HL-60 (cell line): ENCODE data around the gene PTPRT.

Experiments used
- DNase-seq, 2 experiments: peaks; one replicate each; pipeline ENCODE4 v3.0.0-alpha.2; 2010 to 2020; ENCODE audit warnings: low read depth in 1 of 2, low spot score in 1 of 2
- H3K27ac ChIP-seq: fragments of 250-450 bp; sonication (Bioruptor Pico); replicated peaks from 2 replicates; pipeline ENCODE4 v1.5.1; 2020; ENCODE audit warnings: mild to moderate bottlenecking, moderate library complexity
- H3K27me3 ChIP-seq: fragments of 250-450 bp; sonication (Bioruptor Pico); 2 replicates; pipeline ENCODE4 v1.5.1; 2021; ENCODE audit warnings: mild to moderate bottlenecking, moderate library complexity; ENCODE audit not compliant: insufficient read depth, poor library complexity, severe bottlenecking
- H3K4me3 ChIP-seq: replicated peaks from 2 replicates; pipeline ENCODE4 v1.5.1; 2011; ENCODE audit warnings: mild to moderate bottlenecking, control low read depth, low read length; ENCODE audit not compliant: insufficient read depth
- CTCF ChIP-seq: IDR thresholded peaks from one replicate; pipeline ENCODE4 v1.5.1; 2011; ENCODE audit warnings: low read length, control low read depth, inconsistent platforms; ENCODE audit not compliant: insufficient read depth
- GABPA ChIP-seq: IDR thresholded peaks from 2 replicates; pipeline ENCODE4 v1.6.1; 2012; ENCODE audit warnings: low read depth
- POLR2AphosphoS5 ChIP-seq: IDR thresholded peaks from 2 replicates; pipeline ENCODE4 v1.6.1; 2012; ENCODE audit warnings: low read depth
- REST ChIP-seq: IDR thresholded peaks from 2 replicates; pipeline ENCODE4 v1.6.1; 2012; ENCODE audit warnings: low read depth; ENCODE audit not compliant: insufficient replicate concordance
- SPI1 ChIP-seq: IDR thresholded peaks from 2 replicates; pipeline ENCODE4 v1.6.1; 2012; ENCODE audit warnings: low read depth, mild to moderate bottlenecking, borderline replicate concordance

Gene PTPRT

GRCh38 chr20:42134265-42135098 is 1055.2 kb downstream of the PTPRT start:
- TF ChIP-seq CTCF: no peak
- TF ChIP-seq REST: no peak
- TF ChIP-seq SPI1: no peak
- no peak for TF ChIP-seq GABPA
- TF ChIP-seq POLR2AphosphoS5: no peak
- H3K27ac ChIP-seq: no peak overlapping the region
- H3K27me3 ChIP-seq: peaks cover 5% of the 10 kb centered on the region
- DNase-seq: no peak
- no peak overlapping the region for H3K4me3 ChIP-seq

- TF ChIP-seq GABPA (no peak), SPI1 (no peak), REST (no peak), CTCF (no peak), POLR2AphosphoS5 (no peak)
- H3K27me3 ChIP-seq: peaks cover 5% of the 10 kb centered on the region
Observed at GRCh38 chr20:42130810-42131596, 1058.7 kb downstream of the PTPRT start.

GRCh38 chr20:42125426-42125825 is 1064.3 kb downstream of the PTPRT start:
- TF ChIP-seq POLR2AphosphoS5 (no peak), GABPA (no peak), REST (no peak), SPI1 (no peak), CTCF (no peak)
- no peak for DNase-seq
- no peaks in the 10 kb centered on the region for H3K27me3 ChIP-seq
- no peak overlapping the region for H3K4me3 ChIP-seq
- H3K27ac ChIP-seq: no peak overlapping the region

More at GRCh38 chr20:42130810-42131596, 1058.7 kb downstream of the PTPRT start:
- Histone ChIP-seq H3K27ac (no peak overlapping the region), H3K4me3 (no peak overlapping the region)
- DNase-seq: no peak
